Smooth muscle cell (in vitro differentiated cells): Measurements from ENCODE around the gene TEC. TPM values are rescaled to one million over a fixed set of nuclear protein-coding genes. Genes with fewer than 3 reads are reported as not detected.

ENCODE experiments used
- DNase-seq: peaks from one replicate; lab custom pipeline; 2025; ENCODE audit not compliant: unreplicated experiment; lab: John Stamatoyannopoulos, UW
- H2AFZ ChIP-seq: fragments of 200-600 bp; sonication (generic); 2 replicates; pipeline ENCODE4 v1.6.0; 2016; ENCODE audit warnings: antibody characterized with exemption, low read depth, mild to moderate bottlenecking
- H3F3A ChIP-seq: fragments of 200-600 bp; sonication (generic); 2 replicates; pipeline ENCODE4 v1.6.0; 2017; ENCODE audit warnings: antibody characterized with exemption, low read depth
- H3K27ac ChIP-seq: fragments of 200-600 bp; sonication (generic); 2 replicates; pipeline ENCODE4 v1.5.1; 2016; ENCODE audit warnings: low read depth, mild to moderate bottlenecking
- H3K27me3 ChIP-seq: fragments of 200-600 bp; sonication (generic); 2 replicates; pipeline ENCODE4 v1.6.1; 2016; ENCODE audit warnings: low read depth, mild to moderate bottlenecking
- H3K36me3 ChIP-seq: fragments of 200-600 bp; sonication (generic); 2 replicates; pipeline ENCODE4 v1.5.1; 2016; ENCODE audit warnings: low read depth
- H3K4me1 ChIP-seq: fragments of 200-600 bp; sonication (generic); 2 replicates; pipeline ENCODE4 v1.5.1; 2016; ENCODE audit warnings: low read depth
- H3K4me2 ChIP-seq: fragments of 200-600 bp; sonication (generic); 2 replicates; pipeline ENCODE4 v1.6.0; 2016; ENCODE audit warnings: mild to moderate bottlenecking
- H3K4me3 ChIP-seq: fragments of 200-600 bp; sonication (generic); 2 replicates; pipeline ENCODE4 v1.5.1; 2016; ENCODE audit warnings: mild to moderate bottlenecking
- H3K79me2 ChIP-seq: fragments of 200-600 bp; sonication (generic); 2 replicates; pipeline ENCODE4 v1.6.0; 2016; ENCODE audit warnings: low read depth, mild to moderate bottlenecking
- H3K9ac ChIP-seq: fragments of 200-600 bp; sonication (generic); 2 replicates; pipeline ENCODE4 v1.6.0; 2016; ENCODE audit warnings: low read depth
- H3K9me3 ChIP-seq: fragments of 200-600 bp; sonication (generic); replicated peaks from 2 replicates; pipeline ENCODE4 v1.5.1; 2016; ENCODE audit warnings: low read depth
- H4K20me1 ChIP-seq: fragments of 200-600 bp; sonication (generic); 2 replicates; pipeline ENCODE4 v1.6.0; 2016; ENCODE audit warnings: low read depth
- WGBS: methylation state at CpG from one replicate; pipeline ENCODE4 v1.1.7; 2016; ENCODE audit warnings: low lambda C conversion rate; 5-methylcytosine and 5-hydroxymethylcytosine counted together
- polyA plus RNA-seq: library from polyadenylated mRNA; unstranded; fragments of >200 nt; fragmentation: Nextera tagmentation; extraction: Ambion mirVana; gene quantifications from 2 replicates; pipeline ENCODE4 v1.2.1, GENCODE V29; 2016
- total RNA-seq: library from RNA; depleted of rRNA; stranded (reverse); fragments of >200 nt; gene quantifications from 2 replicates; pipeline ENCODE4 v1.2.3, GENCODE V29; 2014
- TF ChIP-seq, protein P1 (sequence below): fragments of 200-600 bp; sonication (generic); IDR thresholded peaks from 2 replicates; pipeline ENCODE4 v1.5.1; 2017; ENCODE audit warnings: borderline replicate concordance, mild to moderate bottlenecking, antibody characterized with exemption; ENCODE audit not compliant: insufficient read depth, poor library complexity, severe bottlenecking

TEC gene
- total and polyA plus RNA-seq, 2 experiments from 2014 or later = 0.14 to 1.8 TPM

DNA sequence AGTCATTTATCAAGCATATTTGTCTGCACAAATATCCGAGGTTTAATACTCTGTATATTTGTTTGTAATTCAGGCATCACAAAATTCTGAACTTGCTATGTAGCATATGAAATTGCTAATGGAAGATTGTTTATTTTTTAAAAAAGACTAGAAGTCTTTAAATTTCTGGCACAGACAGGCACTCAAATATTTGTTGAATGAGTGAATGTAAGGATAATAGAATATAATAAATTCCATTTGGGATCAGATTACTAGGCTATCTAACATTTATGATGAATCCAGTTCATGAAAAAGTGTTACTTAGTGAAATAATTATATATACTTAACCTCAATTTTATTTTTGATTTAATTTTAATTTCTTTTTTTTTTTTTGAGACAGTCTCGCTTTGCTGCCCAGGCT, 30.4 kb upstream of the TEC start:
- H4K20me1 ChIP-seq = no peaks in the 10 kb centered on the region
- H3K9me3 ChIP-seq = no peaks in the 10 kb centered on the region
- no peak overlapping the region for H2AFZ ChIP-seq
- H3K4me1 ChIP-seq = no peaks in the 10 kb centered on the region
- WGBS = 83% methylated on average over 2 of the region's 2 CpGs
- no peaks in the 10 kb centered on the region for H3K79me2 ChIP-seq
- H3K36me3 ChIP-seq = no peaks in the 10 kb centered on the region
- no peak for DNase-seq
- H3F3A ChIP-seq = no peaks in the 10 kb centered on the region
- H3K4me3 ChIP-seq = no peak overlapping the region
- H3K9ac ChIP-seq = no peak overlapping the region
- H3K27me3 ChIP-seq = no peaks in the 10 kb centered on the region
- TF ChIP-seq, protein P1, sequence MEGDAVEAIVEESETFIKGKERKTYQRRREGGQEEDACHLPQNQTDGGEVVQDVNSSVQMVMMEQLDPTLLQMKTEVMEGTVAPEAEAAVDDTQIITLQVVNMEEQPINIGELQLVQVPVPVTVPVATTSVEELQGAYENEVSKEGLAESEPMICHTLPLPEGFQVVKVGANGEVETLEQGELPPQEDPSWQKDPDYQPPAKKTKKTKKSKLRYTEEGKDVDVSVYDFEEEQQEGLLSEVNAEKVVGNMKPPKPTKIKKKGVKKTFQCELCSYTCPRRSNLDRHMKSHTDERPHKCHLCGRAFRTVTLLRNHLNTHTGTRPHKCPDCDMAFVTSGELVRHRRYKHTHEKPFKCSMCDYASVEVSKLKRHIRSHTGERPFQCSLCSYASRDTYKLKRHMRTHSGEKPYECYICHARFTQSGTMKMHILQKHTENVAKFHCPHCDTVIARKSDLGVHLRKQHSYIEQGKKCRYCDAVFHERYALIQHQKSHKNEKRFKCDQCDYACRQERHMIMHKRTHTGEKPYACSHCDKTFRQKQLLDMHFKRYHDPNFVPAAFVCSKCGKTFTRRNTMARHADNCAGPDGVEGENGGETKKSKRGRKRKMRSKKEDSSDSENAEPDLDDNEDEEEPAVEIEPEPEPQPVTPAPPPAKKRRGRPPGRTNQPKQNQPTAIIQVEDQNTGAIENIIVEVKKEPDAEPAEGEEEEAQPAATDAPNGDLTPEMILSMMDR = no peak
- no peak overlapping the region for H3K4me2 ChIP-seq
- H3K27ac ChIP-seq = no peak overlapping the region

GRCh38 chr4:48299560-48299959, 29.9 kb upstream of the TEC start:
- no peak overlapping the region for H3K27ac ChIP-seq
- WGBS = 95% methylated on average over 4 of the region's 4 CpGs
- no peaks in the 10 kb centered on the region for H3K36me3 ChIP-seq
- TF ChIP-seq, protein P1 = no peak
- no peaks in the 10 kb centered on the region for H3F3A ChIP-seq
- DNase-seq = no peak
- no peak overlapping the region for H3K4me3 ChIP-seq
- no peak overlapping the region for H3K9ac ChIP-seq
- no peak overlapping the region for H3K4me2 ChIP-seq
- H3K79me2 ChIP-seq = no peaks in the 10 kb centered on the region
- no peaks in the 10 kb centered on the region for H4K20me1 ChIP-seq
- no peaks in the 10 kb centered on the region for H3K9me3 ChIP-seq
- H3K4me1 ChIP-seq = no peaks in the 10 kb centered on the region
- H3K27me3 ChIP-seq = no peaks in the 10 kb centered on the region
- H2AFZ ChIP-seq = no peak overlapping the region

DNA sequence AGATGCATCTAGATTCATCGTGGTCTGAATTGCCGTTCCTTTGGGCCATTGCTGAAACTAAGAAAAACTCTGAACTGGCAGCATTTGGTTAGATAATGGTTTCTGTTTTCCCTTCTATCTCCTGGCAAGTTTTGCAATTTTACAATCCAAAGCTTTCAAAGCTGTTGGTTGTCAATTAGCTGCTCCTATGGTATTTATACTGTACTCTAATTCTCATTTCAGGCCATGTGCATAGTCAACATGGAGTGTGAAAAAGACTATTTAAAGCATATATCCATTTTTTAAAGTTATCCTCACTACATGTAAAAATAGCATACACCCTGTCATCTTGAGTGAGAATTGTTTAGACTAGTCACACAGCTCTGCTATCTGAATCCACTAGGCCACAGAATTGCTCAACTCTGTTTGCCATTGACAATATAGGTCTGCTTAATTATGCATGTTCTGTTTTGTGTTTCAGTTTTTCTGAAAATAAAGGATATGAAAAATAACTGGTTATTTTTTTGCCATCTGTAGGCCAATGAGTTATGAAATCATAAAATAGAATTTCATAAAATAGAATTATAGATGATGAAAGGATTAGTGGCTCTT, 27.7 kb upstream of the TEC start:
- H3K4me1 ChIP-seq = no peaks in the 10 kb centered on the region
- DNase-seq = no peak
- TF ChIP-seq, protein P1 = no peak

GRCh38 chr4:48296365-48296764, 26.7 kb upstream of the TEC start:
- H3K9ac ChIP-seq = no peak overlapping the region
- H3K27ac ChIP-seq = no peak overlapping the region
- no peaks in the 10 kb centered on the region for H3K36me3 ChIP-seq
- no peaks in the 10 kb centered on the region for H3F3A ChIP-seq
- H3K4me2 ChIP-seq = no peak overlapping the region
- WGBS = 83% methylated on average over 6 of the region's 6 CpGs
- no peaks in the 10 kb centered on the region for H3K79me2 ChIP-seq
- no peak overlapping the region for H2AFZ ChIP-seq
- TF ChIP-seq, protein P1 = no peak
- no peaks in the 10 kb centered on the region for H4K20me1 ChIP-seq
- no peak overlapping the region for H3K4me3 ChIP-seq
- no peaks in the 10 kb centered on the region for H3K4me1 ChIP-seq
- no peaks in the 10 kb centered on the region for H3K9me3 ChIP-seq
- DNase-seq = no peak
- no peaks in the 10 kb centered on the region for H3K27me3 ChIP-seq

More for the DNA sequence above, 27.7 kb upstream of the TEC start:
- H3K4me2 ChIP-seq = no peak overlapping the region
- no peak overlapping the region for H3K4me3 ChIP-seq
- WGBS = 81% methylated on average over 2 of the region's 2 CpGs
- no peak overlapping the region for H2AFZ ChIP-seq
- H3K9ac ChIP-seq = no peak overlapping the region
- H3K36me3 ChIP-seq = no peaks in the 10 kb centered on the region
- no peaks in the 10 kb centered on the region for H3F3A ChIP-seq
- H4K20me1 ChIP-seq = no peaks in the 10 kb centered on the region
- H3K9me3 ChIP-seq = no peaks in the 10 kb centered on the region
- H3K27me3 ChIP-seq = no peaks in the 10 kb centered on the region
- no peaks in the 10 kb centered on the region for H3K79me2 ChIP-seq
- H3K27ac ChIP-seq = no peak overlapping the region
